H54 (cell line): ENCODE results near the gene NDUFAF2.
"Not testable (repeated sequence)": the region's sequence is repeated elsewhere in the genome, so short reads cannot be mapped to it uniquely, and the experiment has no call there.

ENCODE experiments used
- DNase-seq: peaks from one replicate; pipeline ENCODE4 v3.0.0; 2011; ENCODE audit warnings: low spot score, mixed read lengths; ENCODE audit not compliant: insufficient read length
- FAIRE-seq: peaks from 3 replicates; lab custom pipeline; 2011; peaks lifted over from hg19 to GRCh38; lab: Jason Lieb, UNC
- POLR2A ChIP-seq: IDR thresholded peaks from 2 replicates; pipeline ENCODE4 v1.6.1; 2011; ENCODE audit warnings: low read depth, mild to moderate bottlenecking, low read length

Gene NDUFAF2

DNA sequence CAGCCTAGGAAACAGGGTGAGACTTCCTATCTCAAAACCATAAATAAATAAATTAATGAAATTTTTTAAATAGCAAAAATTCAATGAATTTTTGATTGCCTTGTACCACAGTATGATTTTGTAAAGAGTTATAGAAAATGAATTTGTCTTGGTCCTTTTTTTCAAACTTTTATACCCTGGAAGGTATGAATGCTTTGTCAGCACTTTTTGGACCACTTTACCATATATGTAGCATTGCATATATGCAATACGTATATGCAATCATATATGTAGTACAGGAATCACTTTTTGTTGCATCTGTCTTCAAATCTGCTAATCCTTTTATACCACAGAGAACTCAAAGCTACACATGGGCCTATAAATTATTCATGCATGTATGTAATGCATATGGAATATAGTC is 226.5 kb downstream of the NDUFAF2 start:
- DNase-seq (no peak), FAIRE-seq (no peak)
- TF ChIP-seq POLR2A: no peak

DNA sequence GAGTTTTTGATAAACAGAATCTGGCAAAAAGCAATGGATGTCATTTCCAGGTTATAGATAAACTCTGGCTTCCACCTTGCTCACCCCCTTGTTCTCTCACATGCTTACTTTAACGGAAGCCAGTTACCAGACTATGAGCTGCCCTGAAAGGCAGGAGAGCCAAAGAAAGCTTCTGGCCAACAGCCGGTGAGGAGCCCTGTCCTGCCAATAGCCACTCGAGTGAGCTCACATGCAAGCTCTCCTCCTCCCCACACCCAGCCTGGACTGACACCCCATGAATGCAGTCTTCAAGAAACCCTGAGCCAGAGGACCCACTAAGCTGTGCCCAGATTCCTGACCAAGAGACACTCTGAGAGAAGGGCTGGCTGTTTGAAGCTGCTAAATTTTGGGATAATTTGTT is 231.6 kb downstream of the NDUFAF2 start:
- no peak for DNase-seq
- no peak for FAIRE-seq
- TF ChIP-seq POLR2A: no peak

DNA sequence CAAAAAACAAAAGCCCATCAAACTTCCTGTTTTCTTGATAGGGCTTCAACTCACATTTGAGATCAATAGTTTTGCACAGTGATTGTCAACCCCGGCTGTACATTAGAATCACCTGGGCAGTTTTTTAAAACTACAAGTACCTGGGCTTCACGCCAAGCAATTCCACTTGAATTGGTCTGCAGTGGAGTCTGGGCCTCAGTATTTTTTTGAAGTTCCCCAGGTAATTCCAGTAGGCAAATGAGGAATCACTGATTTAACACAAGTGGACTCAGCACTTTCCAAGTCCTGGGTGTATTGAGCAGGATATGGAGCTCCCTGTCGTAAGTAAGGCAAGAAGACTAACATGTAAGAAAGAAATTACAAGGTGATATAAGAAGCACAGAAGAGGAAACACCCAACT is 232.1 kb downstream of the NDUFAF2 start:
- no peak for TF ChIP-seq POLR2A
- DNase-seq: no peak
- FAIRE-seq: no peak

GRCh38 chr5:61177716-61178115 is 232.7 kb downstream of the NDUFAF2 start:
- FAIRE-seq (no peak), DNase-seq (no peak)
- no peak for TF ChIP-seq POLR2A

DNA sequence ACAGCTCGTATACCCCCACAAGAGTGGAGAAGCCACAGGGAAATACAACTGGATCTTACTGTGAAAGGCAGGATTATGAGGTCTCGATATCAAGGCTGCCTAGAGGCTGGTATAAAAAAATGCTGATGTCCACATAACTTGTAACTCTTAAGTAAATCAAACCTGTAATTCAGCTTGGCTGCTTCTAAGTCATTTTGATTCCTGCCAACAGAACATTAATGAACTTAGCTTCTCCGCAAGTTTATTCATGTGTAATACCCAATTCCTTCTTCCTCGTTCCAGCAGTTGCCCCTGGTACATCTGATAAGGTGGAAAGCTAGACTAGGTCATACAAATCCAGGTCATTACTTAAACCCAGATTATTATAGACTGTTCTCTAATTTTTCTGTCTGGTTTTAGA is 233.7 kb downstream of the NDUFAF2 start:
- DNase-seq (no peak), FAIRE-seq (no peak)
- TF ChIP-seq POLR2A: no peak

- FAIRE-seq: no peak
- no peak for TF ChIP-seq POLR2A
- no peak for DNase-seq
Measured at GRCh38 chr5:61180886-61181285, 235.9 kb downstream of the NDUFAF2 start.

DNA sequence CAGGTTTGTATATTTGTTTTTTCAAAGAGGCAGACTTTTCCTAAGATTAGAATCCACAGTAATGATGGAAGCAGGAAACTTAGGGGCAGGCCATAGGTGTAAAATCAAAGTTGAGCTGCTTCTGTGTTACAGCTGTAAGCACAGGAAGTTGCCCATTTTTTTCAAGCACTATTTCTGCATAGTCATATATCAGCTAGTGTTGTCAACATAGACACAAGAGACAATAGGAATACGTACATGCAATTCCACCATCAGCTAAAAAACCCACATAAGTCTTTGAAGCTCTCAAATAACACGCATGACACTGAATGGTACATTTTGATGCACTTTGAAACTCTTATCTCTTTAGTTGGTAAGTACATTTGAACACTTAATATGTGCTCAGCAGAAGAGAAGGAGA is 237.4 kb downstream of the NDUFAF2 start:
- DNase-seq: no peak
- peak; percentile 64 for FAIRE-seq
- TF ChIP-seq POLR2A: no peak

DNA sequence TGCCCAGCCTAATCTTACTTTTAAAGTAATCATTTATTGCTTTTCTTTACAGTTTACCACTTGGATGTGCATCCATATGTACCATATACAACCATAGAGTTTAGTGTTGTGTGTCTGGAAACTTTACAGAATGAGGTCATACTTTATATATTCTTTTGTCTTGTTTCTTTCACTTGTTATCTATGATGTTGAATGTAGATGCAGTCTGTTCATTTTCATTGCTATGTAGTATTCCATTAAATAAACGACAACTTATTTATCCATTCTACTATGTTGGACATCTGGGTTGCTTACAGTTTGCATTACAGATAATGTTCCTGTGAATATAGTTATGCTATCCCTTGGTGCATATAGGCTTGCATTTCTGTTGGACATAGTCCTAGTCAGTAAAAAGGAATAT is 238.5 kb downstream of the NDUFAF2 start:
- FAIRE-seq (no peak), DNase-seq (no peak)
- TF ChIP-seq POLR2A: no peak

DNA sequence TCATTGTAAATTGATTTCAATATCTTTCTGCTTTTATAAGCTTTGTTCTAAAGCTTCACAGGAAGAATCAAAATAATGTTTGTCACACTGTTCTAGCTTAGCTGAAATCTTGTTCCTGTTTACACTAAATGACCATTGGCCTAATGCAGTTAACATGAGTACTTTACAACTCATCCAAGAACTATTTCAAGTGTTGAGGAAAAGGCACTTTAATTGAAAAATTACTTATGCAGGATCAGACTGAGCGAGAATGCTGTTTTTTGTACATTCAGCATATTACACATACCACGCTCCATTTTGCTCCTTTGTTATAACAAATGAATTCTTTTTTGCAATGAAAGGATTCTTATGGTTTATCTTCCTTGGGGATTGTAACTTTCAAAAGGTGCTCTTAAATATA is 239.7 kb downstream of the NDUFAF2 start:
- DNase-seq: no peak
- TF ChIP-seq POLR2A: no peak

GRCh38 chr5:61186634-61187033 is 241.6 kb downstream of the NDUFAF2 start:
- FAIRE-seq (no peak), DNase-seq (no peak)
- TF ChIP-seq POLR2A: no peak

More for the DNA sequence above, 239.7 kb downstream of the NDUFAF2 start:
- FAIRE-seq: peak; percentile 72

GRCh38 chr5:61187352-61187751 is 242.3 kb downstream of the NDUFAF2 start:
- DNase-seq, FAIRE-seq: not testable (repeated sequence)

DNA sequence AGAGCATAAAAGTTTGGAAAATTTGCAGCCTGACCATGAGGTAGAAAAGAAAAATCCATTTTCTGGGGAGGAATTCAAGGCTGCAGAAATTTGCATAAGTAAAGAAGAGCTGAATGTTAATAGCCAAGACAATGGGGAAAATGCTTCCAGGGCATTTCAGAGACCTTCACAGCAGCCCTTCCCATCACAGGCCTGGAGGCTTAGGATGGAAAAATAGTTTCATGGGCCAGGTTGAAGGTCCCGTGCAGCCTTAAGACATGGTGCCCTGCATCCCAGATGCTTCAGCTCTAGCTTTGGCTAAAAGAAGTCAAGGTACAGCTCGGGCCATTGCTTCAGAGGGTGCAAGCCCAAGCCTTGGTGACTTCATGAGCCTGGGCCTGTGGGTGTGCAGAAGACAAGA is 242.8 kb downstream of the NDUFAF2 start:
- not testable (repeated sequence) for DNase-seq, FAIRE-seq

- TF ChIP-seq POLR2A: no peak
- FAIRE-seq: no peak
- DNase-seq: no peak
Measured at GRCh38 chr5:61198606-61199005, 253.6 kb downstream of the NDUFAF2 start.

GRCh38 chr5:61200582-61201155 is 255.7 kb downstream of the NDUFAF2 start:
- FAIRE-seq: no peak
- TF ChIP-seq POLR2A: no peak
- DNase-seq: no peak

GRCh38 chr5:61202213-61202612 is 257.2 kb downstream of the NDUFAF2 start:
- DNase-seq (no peak), FAIRE-seq (no peak)
- TF ChIP-seq POLR2A: no peak
